Panc1 (cell line): ENCODE results near the gene CLDN22. TPM values are rescaled to one million over a fixed set of nuclear protein-coding genes. Genes with fewer than 3 reads are reported as not detected.

Source experiments
- ATAC-seq: fragments of 200-7000 bp; cut with Tn5 transposase; 2 replicates; pipeline ENCODE4 v1.9.1; 2020; ENCODE audit warnings: mild to moderate bottlenecking, moderate library complexity
- BruUV-seq: library from RNA; stranded (reverse); fragments of 400-500 nt; replicated peaks from 2 replicates; lab custom pipeline; 2021; lab: Mats Ljungman, UMichigan
- CTCF ChIA-PET: fragments of 300-600 bp; sonication (Branson Sonifier 250); formaldehyde crosslinking; loops from one replicate; lab custom pipeline; 2022; ENCODE audit warnings: antibody characterized with exemption; lab: Charles Lee
- POLR2A ChIA-PET: fragments of 300-600 bp; sonication (Branson Sonifier 250); formaldehyde crosslinking; loops from one replicate; lab custom pipeline; 2022; ENCODE audit warnings: antibody characterized with exemption; lab: Charles Lee
- DNase-seq: peaks from one replicate; pipeline ENCODE4 v3.0.0-alpha.2; 2010; ENCODE audit warnings: low read depth, low spot score
- H3K27ac ChIP-seq: 2 replicates; pipeline ENCODE4 v1.5.1; 2011; ENCODE audit warnings: mild to moderate bottlenecking, low read length, inconsistent platforms
- H3K27me3 ChIP-seq: fragments of 200-500 bp; sonication (Bioruptor generic); 2 replicates; pipeline ENCODE4 v1.6.0; 2014; ENCODE audit warnings: low read length, inconsistent platforms; ENCODE audit not compliant: control insufficient read depth, insufficient read depth
- H3K36me3 ChIP-seq: fragments of 200-500 bp; sonication (Bioruptor generic); 2 replicates; pipeline ENCODE4 v1.5.1; 2014; ENCODE audit warnings: inconsistent platforms, mild to moderate bottlenecking, low read length, moderate library complexity; ENCODE audit not compliant: control insufficient read depth, insufficient read depth
- H3K4me1 ChIP-seq: 2 replicates; pipeline ENCODE4 v1.5.1; 2011; ENCODE audit warnings: inconsistent platforms, mild to moderate bottlenecking, low read length, moderate library complexity; ENCODE audit not compliant: control insufficient read depth, insufficient read depth
- H3K4me3 ChIP-seq, 2 experiments: 2 replicates each; pipeline ENCODE4 v1.5.1; 2011 to 2012; ENCODE audit warnings: low read depth in 2 of 2, low read length in 2 of 2, mild to moderate bottlenecking in 2 of 2, inconsistent platforms in 1 of 2, moderate library complexity in 1 of 2
- H3K9me3 ChIP-seq: fragments of 200-500 bp; sonication (Bioruptor generic); 2 replicates; pipeline ENCODE4 v1.5.1; 2014; ENCODE audit warnings: low read depth, mild to moderate bottlenecking, inconsistent platforms, low read length, moderate library complexity; ENCODE audit not compliant: control insufficient read depth, insufficient read depth
- POLR2AphosphoS5 ChIP-seq: IDR thresholded peaks from 2 replicates; pipeline ENCODE4 v1.6.1; 2012; ENCODE audit warnings: mild to moderate bottlenecking, low read depth, low read length, moderate library complexity
- SIN3A ChIP-seq: IDR thresholded peaks from 2 replicates; pipeline ENCODE4 v1.6.1; 2012; ENCODE audit warnings: low read depth, mild to moderate bottlenecking, low read length, moderate library complexity, borderline replicate concordance; ENCODE audit not compliant: insufficient read depth
- TCF7L2 ChIP-seq: IDR thresholded peaks from 2 replicates; pipeline ENCODE4 v1.6.1; 2011; ENCODE audit warnings: mild to moderate bottlenecking, low read depth, low read length, inconsistent platforms
- in situ Hi-C: cut with HindIII; loops from 2 replicates; pipeline ENCODE4 v1.10.0; 2016; ENCODE audit warnings: low sequenced_read_pairs, low pct_unique_long_range_greater_than_20kb
- intact Hi-C: fragments of 100-400 bp; cut with micrococcal nuclease; formaldehyde crosslinking; loops from one replicate; pipeline ENCODE4 v1.10.0; 2022; ENCODE audit not compliant: unreplicated experiment
- total RNA-seq: library from RNA; stranded (reverse); gene quantifications from one replicate; pipeline ENCODE4 v1.2.1, GENCODE V29; 2021; ENCODE audit not compliant: unreplicated experiment
- TF ChIP-seq, protein P1 (sequence below): fragments of 450-650 bp; IDR thresholded peaks from 2 replicates; pipeline ENCODE4 v1.5.1; 2017; ENCODE audit warnings: mild to moderate bottlenecking
- TF ChIP-seq, protein P2 (sequence below), 2 experiments: IDR thresholded peaks; 2 replicates each; pipeline ENCODE4 v1.6.1; 2011 to 2012; ENCODE audit warnings: low read depth in 2 of 2, control low read depth in 1 of 2, low read length in 1 of 2, mild to moderate bottlenecking in 1 of 2, moderate library complexity in 1 of 2; ENCODE audit not compliant: insufficient read depth in 1 of 2

Gene CLDN22
- total RNA-seq, 1 experiment from 2014 or later, result not detected

DNA sequence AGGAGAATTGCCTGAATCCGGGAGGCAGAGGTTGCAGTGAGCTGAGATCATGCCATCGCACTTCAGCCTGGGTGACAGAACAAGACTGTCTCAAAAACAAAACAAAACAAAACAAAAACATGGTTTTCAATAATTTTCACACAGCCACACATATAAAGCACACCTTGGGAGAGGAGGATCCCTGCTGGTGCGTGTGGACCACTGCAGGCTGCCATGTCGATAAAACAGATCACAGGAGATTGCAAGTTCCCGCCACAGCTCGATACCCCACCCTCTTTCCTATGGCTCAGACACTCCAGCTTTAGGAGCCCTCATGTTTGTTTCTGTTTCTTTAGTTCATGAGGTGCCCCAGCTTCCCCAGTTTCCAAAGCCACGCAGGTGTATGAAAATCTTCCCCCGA lies 33.5 kb upstream of the CLDN22 start:
- ATAC-seq, result no peak; the same call in 1 of the 2 replicates
- intact Hi-C loops, result no loop called here
- no peaks in the 10 kb centered on the region for H3K4me1 ChIP-seq
- POLR2A ChIA-PET, result interaction anchor here (0.5 kb wide), 1 partner anchor 9 kb away, joined by 3 read pairs; no protein-coding TSS in a partner anchor
- DNase-seq, result no peak
- H3K27me3 ChIP-seq, result no peaks in the 10 kb centered on the region
- no TSS peak for BruUV-seq
- no peaks in the 10 kb centered on the region for H3K9me3 ChIP-seq
- H3K36me3 ChIP-seq, result no peaks in the 10 kb centered on the region
- CTCF ChIA-PET, result no interaction called here
- in situ Hi-C loops, result no loop called here
- TF ChIP-seq POLR2AphosphoS5 (no peak), SIN3A (no peak), TCF7L2 (no peak)
- TF ChIP-seq, protein P1, sequence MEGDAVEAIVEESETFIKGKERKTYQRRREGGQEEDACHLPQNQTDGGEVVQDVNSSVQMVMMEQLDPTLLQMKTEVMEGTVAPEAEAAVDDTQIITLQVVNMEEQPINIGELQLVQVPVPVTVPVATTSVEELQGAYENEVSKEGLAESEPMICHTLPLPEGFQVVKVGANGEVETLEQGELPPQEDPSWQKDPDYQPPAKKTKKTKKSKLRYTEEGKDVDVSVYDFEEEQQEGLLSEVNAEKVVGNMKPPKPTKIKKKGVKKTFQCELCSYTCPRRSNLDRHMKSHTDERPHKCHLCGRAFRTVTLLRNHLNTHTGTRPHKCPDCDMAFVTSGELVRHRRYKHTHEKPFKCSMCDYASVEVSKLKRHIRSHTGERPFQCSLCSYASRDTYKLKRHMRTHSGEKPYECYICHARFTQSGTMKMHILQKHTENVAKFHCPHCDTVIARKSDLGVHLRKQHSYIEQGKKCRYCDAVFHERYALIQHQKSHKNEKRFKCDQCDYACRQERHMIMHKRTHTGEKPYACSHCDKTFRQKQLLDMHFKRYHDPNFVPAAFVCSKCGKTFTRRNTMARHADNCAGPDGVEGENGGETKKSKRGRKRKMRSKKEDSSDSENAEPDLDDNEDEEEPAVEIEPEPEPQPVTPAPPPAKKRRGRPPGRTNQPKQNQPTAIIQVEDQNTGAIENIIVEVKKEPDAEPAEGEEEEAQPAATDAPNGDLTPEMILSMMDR, result no peak
- TF ChIP-seq, protein P2, sequence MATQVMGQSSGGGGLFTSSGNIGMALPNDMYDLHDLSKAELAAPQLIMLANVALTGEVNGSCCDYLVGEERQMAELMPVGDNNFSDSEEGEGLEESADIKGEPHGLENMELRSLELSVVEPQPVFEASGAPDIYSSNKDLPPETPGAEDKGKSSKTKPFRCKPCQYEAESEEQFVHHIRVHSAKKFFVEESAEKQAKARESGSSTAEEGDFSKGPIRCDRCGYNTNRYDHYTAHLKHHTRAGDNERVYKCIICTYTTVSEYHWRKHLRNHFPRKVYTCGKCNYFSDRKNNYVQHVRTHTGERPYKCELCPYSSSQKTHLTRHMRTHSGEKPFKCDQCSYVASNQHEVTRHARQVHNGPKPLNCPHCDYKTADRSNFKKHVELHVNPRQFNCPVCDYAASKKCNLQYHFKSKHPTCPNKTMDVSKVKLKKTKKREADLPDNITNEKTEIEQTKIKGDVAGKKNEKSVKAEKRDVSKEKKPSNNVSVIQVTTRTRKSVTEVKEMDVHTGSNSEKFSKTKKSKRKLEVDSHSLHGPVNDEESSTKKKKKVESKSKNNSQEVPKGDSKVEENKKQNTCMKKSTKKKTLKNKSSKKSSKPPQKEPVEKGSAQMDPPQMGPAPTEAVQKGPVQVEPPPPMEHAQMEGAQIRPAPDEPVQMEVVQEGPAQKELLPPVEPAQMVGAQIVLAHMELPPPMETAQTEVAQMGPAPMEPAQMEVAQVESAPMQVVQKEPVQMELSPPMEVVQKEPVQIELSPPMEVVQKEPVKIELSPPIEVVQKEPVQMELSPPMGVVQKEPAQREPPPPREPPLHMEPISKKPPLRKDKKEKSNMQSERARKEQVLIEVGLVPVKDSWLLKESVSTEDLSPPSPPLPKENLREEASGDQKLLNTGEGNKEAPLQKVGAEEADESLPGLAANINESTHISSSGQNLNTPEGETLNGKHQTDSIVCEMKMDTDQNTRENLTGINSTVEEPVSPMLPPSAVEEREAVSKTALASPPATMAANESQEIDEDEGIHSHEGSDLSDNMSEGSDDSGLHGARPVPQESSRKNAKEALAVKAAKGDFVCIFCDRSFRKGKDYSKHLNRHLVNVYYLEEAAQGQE (IDR thresholded peaks at IDR 0.05; ENCODE audit: insufficient read depth in 1 of 2, low read depth in 2 of 2, low read length in 1 of 2), result no peak
- H3K27ac ChIP-seq, result no peak overlapping the region
- no peak overlapping the region for H3K4me3 ChIP-seq

DNA sequence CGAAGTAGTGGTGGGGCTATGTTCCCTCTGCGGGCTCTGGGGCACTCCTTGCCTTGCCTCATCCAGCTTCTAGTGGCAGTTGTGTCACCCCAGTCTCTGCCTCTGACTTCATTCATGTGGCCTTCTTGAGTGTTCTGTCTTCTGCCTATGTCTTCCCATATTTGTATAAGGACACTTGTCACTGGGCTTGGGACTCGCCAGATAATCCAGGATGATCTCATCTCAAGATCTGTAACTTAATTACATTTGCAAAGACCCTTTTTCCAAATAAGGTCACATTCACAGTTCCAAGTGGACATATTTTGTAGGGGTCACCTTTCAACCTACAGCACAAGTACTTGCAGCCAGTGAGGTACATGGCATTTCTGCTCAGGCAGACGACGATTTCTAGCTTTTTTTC lies 32.5 kb upstream of the CLDN22 start:
- BruUV-seq, result no TSS peak
- Histone ChIP-seq H3K27me3 (no peaks in the 10 kb centered on the region), H3K4me3 (no peak overlapping the region), H3K27ac (no peak overlapping the region), H3K4me1 (no peaks in the 10 kb centered on the region), H3K9me3 (no peaks in the 10 kb centered on the region), H3K36me3 (no peaks in the 10 kb centered on the region)
- TF ChIP-seq SIN3A (no peak), TCF7L2 (no peak), POLR2AphosphoS5 (no peak)
- TF ChIP-seq, protein P2 (IDR thresholded peaks at IDR 0.05; ENCODE audit: insufficient read depth in 1 of 2, low read depth in 2 of 2, low read length in 1 of 2), result no peak
- TF ChIP-seq, protein P1, result no peak
- intact Hi-C loops (no loop called here), in situ Hi-C loops (no loop called here)
- ChIA-PET POLR2A (interaction anchor here (0.6 kb wide), 1 partner anchor 46 kb away, joined by 6 read pairs; no protein-coding TSS in a partner anchor), CTCF (no interaction called here)
- no peak for ATAC-seq
- DNase-seq, result no peak
